GM21390 (cell line): ENCODE results near the gene PCK2.

ENCODE experiments used
- ATAC-seq: cut with Tn5 transposase; IDR thresholded peaks from one replicate; pipeline ENCODE4 v1.9.1; 2021; ENCODE audit not compliant: unreplicated experiment

PCK2 gene

DNA sequence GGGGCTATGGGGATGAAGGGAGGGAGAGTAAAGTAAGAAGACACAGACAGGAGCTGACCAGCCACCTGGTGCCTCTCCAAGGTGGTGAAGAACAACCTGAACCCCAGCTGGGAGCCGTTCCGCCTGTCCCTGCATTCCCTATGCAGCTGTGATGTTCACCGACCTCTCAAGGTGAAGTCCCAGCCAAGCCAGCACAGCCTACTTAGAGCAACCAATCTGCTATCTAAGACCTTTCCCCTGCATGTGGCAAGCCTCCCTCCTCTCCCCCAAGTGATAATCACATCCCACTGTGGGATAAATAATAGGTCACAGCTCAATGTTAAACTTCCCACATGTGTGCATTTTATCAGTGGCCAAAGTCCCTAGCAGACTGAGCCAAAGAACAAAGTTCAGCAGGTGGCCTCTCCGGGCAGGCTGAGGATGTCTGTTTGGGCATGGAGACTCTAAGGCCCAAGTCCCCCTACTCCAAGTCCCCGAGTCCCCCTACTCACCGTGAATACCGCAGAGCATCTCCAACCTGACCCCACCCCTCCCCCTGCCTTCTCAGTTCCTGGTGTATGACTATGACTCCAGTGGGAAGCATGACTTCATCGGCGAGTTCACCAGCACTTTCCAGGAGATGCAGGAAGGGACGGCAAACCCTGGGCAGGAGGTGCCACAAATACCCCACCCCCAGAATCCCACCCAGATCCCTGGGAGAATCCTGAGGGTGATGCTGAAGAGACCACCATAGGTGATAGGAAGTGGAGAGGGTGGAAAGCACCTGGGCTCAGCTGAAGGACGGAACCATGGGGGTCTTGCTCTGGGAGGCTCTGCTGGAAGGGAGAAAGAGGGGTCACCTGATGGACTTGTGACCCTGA is 19.3 kb upstream of the PCK2 start:
- ATAC-seq, result no peak

DNA sequence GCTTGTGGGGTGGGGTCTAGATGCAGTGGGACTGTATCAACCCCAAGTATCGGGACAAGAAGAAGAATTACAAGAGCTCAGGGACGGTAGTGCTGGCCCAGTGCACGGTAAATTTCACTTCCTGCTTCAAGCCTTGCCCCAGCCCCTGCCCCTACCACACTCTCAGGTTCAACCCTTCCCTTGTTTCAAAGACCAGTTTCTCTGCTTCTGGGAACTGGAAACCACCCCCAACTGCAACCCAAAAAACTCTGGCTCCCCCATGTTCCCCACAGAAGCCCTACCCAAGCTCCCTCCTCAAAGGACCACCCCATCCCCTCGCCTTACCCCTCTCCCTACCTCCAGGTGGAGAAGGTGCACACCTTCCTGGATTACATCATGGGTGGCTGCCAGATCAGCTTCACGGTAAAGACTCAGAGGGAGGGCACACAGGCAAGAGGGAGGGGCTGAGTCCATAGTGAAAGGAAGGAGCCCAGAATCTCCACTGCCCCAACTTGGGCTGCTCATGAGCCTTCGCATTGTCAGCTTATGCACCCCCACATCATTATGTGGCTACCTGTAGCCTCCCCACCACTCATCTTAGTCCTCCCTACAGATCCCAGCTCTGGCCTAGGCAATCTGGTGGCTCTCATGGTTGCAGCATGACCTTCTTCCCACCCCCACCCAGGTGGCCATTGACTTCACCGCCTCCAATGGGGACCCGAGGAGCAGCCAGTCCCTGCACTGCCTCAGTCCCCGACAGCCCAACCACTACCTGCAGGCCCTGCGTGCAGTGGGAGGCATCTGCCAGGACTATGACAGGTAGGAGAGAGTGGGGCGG is 18.4 kb upstream of the PCK2 start:
- no peak for ATAC-seq

DNA sequence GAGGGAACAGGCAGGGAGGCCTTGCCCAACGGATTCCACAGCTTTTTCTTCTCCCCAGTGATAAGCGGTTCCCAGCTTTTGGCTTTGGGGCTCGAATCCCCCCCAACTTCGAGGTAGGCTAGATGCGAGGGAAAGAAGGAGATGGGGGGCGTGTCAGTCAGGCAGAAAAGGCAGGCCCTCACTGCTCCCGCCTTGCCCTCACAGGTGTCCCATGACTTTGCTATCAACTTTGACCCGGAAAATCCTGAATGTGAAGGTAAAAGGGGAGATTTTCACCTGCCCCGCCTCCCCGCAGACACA is 17.9 kb upstream of the PCK2 start:
- ATAC-seq, result no peak

DNA sequence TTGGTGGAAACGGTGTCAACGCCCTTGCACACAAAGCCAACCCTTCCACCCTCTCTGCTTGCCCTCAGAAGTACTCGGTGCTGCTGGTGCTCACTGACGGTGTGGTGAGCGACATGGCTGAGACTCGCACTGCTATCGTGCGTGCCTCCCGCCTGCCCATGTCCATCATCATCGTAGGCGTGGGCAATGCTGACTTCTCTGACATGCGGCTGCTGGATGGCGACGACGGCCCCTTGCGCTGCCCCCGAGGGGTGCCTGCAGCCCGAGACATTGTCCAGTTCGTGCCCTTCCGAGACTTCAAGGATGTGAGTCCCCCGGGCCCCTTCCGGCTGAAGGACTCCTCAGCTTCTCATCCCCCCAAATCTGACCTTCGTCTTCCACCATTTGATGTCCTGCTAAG is 17.0 kb upstream of the PCK2 start:
- no peak for ATAC-seq

DNA sequence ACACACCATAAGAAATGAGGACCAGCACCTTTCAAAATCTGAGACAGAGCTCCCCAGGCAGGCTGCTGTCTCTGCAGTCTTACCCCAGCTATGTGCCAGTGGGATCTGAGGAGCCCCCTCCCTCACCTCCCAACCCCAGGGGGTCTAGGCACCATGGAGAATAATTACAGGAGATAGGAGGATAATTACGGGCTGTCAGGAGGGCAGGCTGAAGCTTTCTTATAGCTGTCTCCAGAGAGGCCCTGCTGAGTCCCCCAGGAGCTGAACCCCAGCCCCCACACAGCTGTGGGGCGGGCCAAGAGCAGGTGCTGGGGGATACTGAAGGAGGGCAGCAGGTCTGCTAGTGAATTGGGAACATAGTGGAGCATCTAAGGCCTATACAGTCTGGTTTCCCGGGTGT is 16.0 kb upstream of the PCK2 start:
- ATAC-seq, result no peak

DNA sequence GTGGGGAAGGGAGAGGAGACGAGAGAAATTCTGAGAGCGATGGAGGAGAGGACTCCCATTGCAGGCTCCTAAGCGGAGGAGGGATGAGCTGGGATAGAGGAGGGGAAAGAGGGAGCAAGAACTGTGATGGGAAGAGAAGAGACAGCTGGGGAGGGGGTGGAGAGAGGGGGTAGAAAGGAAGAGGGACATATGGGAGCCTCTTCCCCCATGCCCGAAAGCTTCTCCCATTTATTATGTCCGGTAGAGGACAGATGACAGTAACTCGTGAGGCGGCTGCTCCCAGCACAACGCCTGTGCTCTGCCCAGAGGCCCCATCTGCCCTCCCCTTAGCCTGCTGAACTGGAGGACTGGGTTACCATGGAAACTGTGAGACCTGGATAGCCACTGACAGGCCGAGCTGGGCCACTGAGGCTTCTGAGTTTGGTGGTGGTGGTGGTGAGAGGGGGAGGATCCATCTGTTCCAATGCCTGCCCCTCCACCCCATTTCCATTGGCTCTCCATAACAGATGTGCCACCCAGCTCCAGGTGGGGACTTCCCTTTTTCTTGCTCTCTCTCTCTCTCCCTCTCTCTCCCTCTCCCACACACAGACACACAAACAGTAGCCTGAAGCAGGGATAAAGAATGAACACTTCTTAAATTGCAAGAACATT is 14.5 kb upstream of the PCK2 start:
- ATAC-seq, result no peak

DNA sequence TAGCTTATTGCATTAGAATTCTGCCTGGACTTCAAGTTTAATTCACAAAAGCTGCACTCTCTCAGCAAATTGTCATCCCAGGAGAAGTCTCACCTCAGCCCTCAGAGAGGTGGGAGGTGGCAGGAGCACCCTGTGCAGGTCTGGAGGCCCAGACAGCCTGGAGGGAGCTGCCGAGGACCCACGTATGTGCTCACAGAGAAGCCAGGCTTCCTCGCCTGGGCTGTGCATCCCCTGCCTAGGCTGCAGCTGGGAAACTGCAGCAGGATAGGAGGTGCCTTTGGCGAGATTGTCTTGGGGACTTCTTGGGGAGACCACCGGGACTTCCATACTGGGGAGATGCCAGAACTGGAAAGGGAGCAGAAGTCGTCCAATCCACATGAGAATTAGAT is 14.0 kb upstream of the PCK2 start:
- ATAC-seq, result no peak

DNA sequence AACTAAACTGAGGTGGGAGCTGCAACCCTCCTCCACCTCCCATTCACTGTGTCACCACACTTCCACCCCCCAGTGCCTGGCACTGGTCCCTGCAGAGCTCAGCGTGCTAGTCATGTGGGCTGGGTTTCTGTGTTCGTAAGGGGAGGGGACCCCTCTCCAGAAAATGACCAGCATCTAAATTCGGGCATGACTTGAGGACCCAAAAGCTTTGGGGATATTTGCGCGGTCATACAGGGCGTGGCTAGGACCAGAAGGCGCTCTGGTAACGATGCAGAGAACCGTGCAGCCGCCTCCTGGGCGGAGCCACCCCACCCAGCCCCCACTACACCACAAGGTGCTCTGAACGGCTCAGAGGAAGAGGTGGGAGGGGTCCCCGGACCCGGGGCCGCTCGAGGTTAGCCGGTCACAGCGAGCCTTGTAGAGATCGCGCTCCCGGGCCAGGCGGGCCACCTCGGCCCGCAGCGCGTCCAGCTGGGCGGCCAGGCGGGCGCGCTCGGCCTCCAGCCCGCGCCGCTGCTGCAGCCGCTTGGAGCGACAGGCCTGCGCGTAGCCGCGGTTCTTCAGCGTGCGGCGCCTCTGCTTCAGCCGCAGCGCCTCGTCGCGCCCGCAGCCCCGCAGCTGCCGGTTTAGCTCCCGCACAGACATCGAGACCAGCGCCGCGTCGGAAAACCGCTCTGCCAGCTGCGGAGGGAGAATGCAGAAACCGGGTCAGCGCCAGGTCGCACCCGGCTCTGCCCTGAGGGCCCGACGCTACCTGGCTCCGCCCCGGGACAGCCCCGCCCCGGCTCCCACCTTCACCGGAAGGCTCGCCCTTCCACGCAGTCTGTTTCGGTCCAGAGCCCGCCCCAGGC is 13.0 kb upstream of the PCK2 start:
- peak; percentile 86 for ATAC-seq

DNA sequence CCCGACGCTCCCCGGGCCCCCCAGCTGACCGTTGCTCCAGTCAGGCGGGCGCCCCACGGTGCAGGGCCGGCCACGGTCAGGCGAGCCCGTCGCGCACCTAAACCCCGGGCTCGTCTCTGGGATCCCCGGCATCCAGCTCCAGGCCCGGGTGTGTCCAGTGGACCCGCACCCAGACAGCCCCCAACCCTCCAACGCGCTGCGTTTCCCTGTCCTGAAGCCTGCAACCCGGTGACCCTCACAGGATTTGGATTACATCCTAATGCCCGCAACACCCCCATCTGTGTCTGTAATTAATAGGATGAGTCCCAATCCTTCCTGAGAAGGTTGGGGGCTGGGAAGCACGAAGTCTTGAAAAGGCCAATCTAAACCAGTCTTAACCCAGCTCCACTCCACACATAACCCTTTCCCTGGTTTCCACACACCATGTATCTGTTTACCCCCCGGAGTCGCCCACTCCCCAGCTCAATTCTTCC is 12.3 kb upstream of the PCK2 start:
- no peak for ATAC-seq

DNA sequence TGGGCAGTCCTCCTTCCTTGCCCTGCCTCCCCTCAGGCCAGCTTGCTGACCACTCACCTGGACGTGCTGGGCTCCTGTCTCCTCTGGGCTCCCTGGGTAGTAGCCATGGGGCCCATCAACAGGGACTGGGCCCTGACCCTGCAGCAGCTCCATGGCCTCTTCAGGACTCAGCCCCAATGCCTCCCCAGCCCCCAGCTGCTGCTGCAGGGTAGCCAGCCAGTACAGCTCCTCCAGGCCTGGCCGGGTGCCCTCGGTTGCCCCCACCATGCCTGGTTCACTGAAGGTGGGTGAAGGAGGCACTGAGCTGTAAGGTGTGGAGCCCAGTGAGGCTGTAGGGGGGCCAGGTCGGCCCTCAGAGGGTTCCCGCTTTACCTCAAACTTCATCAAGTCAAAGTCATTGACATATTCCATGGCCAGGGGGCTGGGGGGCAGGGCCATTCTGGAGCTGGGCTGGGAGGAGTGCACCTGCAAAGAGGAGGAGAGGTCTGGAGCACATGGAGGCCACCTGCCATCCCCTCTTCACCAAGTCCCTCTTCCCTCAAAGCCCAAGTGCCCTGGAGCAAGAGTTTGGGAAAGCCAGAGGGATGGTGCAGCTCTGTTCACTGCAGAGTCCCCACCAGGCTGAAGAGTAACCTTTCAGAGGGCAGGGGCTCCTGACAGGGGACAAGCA is 11.6 kb upstream of the PCK2 start:
- no peak for ATAC-seq

DNA sequence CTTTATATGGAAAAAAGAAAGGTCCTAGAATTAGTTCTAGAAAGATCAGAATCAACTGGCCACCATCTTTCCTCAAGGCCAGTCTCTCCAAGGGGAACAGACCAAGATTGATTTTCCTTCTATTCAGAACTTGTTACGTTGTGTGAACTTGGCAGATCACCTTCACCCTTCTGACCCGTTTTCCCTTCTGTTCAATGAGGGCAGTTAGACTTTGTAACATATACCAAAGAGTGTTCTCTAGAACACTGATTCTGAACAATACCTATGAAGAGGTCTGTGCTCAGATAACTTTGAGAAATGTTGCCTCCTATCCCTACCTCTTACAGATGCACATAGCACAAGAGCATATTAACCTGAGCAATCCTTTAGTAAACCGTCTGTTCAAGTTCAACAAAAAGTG is 10.6 kb upstream of the PCK2 start:
- no peak for ATAC-seq

DNA sequence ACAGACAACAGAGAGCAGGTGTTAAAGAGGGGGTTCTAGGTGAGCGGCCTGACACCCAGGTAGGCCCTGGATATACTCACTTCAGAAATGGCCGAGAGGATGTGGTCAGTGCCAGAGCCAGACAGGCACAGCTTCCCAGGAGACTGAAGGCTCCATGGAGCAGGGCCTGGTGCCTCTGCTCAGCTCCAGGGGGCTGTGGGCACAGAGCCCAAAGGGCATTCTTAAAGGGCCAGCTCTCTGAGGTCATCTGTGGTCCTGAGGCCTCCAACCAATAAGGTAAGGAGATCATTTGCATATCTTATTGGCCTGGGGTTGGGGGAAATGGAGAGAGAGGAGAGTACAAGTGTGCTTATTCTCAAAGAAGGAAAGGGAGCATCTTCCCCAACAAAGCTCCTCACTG is 9.7 kb upstream of the PCK2 start:
- ATAC-seq, result no peak

DNA sequence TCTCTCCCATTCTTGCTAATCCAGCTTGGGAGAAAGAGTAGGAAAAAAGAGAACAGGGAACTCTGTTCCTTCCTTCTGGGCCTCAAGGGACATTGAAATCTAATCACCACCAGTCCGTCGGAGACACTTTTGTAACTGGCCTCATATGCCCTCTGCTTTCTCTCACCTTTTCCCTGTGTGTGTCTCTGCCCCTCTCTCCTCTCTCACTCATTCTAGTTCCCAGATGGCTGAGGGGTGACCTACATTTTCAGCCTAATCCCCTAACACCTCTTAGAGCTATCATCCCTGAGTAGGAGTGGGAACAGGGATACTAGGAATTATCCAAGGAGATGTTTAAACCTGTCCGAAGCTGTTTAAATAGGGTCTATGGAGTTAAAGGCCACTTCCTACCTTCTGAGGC is 8.9 kb upstream of the PCK2 start:
- no peak for ATAC-seq

DNA sequence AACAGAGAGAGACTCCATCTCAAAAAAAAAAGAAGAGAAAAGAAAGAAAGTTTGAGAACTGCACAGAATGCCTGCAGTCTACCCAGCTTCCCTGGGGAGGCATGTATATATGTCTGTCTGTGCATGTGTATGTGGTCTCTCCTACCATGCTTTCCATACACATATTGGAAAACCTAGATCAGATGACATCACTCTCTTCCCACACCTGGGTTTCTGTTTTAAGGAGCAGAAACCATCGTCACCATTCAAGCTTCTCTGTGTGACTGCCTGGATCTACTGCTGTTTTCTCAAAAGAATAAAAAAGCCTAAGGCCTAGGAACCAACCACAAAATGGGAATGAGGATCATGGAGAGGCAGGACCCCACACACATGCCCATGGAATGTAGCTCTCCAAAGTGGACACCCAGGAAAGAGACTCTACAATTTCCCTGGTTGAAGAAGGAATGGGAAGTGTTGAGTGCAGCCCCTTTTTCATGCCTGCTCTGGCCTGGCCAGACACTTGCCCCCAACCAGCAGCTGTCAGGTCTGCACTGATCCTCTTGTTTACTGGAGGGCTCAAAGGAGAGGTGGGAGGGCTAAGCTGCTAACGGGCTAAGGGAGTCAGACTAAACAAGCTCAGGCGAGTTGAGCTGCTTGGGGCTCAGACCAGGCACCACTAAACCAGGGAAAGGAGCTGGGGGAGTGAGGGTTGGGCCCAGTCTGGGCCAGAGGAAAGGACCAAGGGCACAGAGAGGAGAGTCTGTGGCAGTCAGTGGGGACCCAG is 7.7 kb upstream of the PCK2 start:
- no peak for ATAC-seq

DNA sequence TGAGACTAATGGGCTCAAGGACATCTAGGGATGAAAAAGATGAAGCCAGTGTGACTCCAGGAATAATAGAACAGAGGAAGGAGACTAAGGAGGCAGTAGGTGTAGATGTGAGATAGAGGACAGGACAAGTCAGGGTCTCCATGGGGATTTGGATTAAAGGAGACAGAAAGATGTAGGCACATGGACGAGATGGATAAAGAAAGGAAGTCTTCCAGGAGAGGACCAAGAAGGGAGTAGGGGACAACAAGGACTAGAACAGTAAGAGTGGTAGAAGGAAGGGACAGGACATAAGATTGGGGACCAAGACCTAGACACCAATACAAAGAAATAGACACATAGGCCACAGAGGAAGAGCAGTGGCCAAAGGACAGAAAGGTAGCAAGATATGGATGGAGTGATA is 7.1 kb upstream of the PCK2 start:
- ATAC-seq, result no peak

DNA sequence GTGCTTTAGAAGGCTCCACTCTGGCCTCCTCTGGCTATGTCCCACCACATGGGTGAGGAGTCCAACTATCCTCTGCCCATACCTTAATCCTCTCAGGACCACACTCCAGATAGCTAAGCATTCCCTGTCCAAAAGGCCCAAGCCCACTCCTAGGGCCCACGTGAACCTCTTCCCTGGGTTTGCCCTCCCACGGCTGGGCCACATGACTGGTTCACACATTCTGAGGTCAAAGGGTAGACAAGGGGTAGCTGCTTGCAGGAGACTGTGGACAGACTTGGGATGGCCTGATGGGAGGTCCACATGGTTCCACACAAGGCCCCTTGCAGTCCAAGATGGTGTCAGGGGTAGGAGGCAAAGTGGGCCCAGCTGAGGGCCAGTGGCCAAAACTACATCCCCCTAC is 6.0 kb upstream of the PCK2 start:
- ATAC-seq, result no peak

DNA sequence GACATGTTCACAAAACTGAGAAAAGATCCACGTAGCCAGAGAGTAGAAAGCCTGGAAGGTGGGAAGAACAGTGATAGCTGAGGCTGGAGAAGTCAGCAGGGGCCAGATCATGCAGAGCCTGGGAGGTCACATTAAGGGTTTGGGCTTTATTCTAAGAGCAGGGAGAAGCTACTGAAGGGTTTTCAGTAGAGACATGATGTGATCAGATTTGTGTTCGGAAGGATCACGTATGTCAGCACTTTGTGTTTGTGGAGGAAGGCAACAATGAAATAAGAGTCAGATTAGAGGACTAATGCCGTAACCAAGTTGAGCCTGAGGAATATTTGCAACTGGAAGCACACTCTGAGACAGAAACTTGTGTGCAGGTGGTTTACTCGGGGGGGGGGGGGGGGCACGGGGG is 4.2 kb upstream of the PCK2 start:
- no peak for ATAC-seq

DNA sequence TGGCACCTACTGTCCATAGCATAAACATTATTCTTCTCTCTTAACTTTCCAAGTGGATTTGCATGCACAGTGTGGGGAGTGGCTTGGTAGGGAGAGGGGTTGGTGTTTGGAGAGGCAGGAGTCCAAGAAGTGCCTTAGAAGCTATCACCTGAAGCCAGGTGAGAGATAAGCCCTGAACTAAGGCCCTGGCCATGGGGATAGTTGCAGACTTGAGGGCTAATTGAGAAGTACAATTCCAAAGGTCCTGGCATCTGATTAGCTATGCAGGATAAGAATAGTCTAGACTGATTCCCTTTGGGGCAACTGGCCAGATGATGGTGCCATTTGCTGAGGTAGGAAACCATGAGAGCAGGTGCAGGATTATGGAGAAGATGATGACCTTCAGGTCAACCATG is 2.0 kb upstream of the PCK2 start:
- no peak for ATAC-seq

DNA sequence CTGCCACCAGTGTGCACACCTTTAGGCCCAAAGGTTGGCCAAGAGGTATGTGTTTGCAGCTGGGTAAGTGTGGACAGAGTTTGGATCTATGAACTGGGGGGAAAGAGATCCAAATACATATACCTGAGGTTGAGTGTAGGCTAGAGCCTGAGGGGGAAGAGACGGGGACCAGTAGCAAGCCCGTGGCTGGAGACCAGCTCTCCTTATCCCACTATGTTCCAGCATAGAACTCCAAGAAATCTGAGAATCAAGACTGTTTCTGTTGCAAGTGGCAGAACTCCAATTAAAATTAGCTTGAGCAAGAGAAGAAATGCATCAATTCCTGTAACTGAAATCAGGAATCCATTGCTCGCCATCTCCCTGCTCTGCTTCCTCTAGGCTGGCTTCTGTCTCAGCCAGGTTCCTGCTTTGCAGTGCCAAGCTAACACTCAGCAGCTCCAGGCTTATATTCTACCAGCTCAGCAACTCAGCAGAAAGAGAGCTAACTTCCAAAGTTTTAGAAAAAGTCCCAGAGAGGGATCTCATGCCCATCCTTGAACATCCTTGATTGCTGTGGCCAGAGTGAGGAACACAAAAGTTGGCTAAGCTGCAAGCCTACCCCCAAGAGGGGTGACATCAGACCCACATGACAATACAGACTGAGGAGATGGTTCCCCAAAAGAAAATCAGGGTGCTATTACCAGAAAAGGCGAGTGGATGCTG is 1.5 kb upstream of the PCK2 start:
- no peak for ATAC-seq
